Central memory CD8-positive, alpha-beta T cell (primary cell): ENCODE measurements around the gene MEGF6.
"Not testable (repeated sequence)": the region's sequence is repeated elsewhere in the genome, so short reads cannot be mapped to it uniquely, and the experiment has no call there.

Experiments
- ATAC-seq: fragments of 150-1000 bp; cut with Tn5 transposase; replicated peaks from 2 replicates; pipeline ENCODE4 v1.10.0; 2022; ENCODE audit warnings: mild to moderate bottlenecking, moderate FRiP score, moderate number of reproducible peaks; ENCODE audit not compliant: poor library complexity, severe bottlenecking; ENCODE audit errors: extremely low read depth
- DNase-seq, 2 donors: peaks; one replicate each; pipeline ENCODE4 v3.0.0; 2021; ENCODE audit warnings: low spot score in 2 of 2
- H3K27ac Mint-ChIP-seq: one replicate; pipeline ENCODE4 v1.8.0; 2022; ENCODE audit warnings: low read depth, mild to moderate bottlenecking, moderate library complexity, mixed read lengths
- H3K27me3 Mint-ChIP-seq: one replicate; pipeline ENCODE4 v1.8.0; 2022; ENCODE audit warnings: mixed read lengths
- H3K36me3 Mint-ChIP-seq: one replicate; pipeline ENCODE4 v1.8.0; 2022; ENCODE audit warnings: mild to moderate bottlenecking, moderate library complexity, mixed read lengths; ENCODE audit not compliant: insufficient read depth
- H3K4me1 Mint-ChIP-seq: one replicate; pipeline ENCODE4 v1.8.0; 2022; ENCODE audit warnings: mixed read lengths
- H3K4me3 Mint-ChIP-seq: one replicate; pipeline ENCODE4 v1.8.0; 2022; ENCODE audit warnings: mild to moderate bottlenecking, moderate library complexity, mixed read lengths
- H3K9me3 Mint-ChIP-seq: one replicate; pipeline ENCODE4 v1.8.0; 2022; ENCODE audit warnings: mixed read lengths

Gene MEGF6

GRCh38 chr1:3630914-3631313 lies 19.6 kb upstream of the MEGF6 start:
- H3K4me1 Mint-ChIP-seq = peaks cover 5% of the 10 kb centered on the region
- DNase-seq (no peak), ATAC-seq (no peak)
- H3K27ac Mint-ChIP-seq = no peak overlapping the region
- no peaks in the 10 kb centered on the region for H3K27me3 Mint-ChIP-seq
- H3K36me3 Mint-ChIP-seq = peaks cover 30% of the 10 kb centered on the region
- no peaks in the 10 kb centered on the region for H3K9me3 Mint-ChIP-seq
- H3K4me3 Mint-ChIP-seq = no peak overlapping the region

- Mint-ChIP-seq H3K4me1 (peaks cover 9% of the 10 kb centered on the region), H3K36me3 (peaks cover 31% of the 10 kb centered on the region), H3K4me3 (no peak overlapping the region), H3K27ac (peak overlapping the region; percentile 55), H3K9me3 (no peaks in the 10 kb centered on the region), H3K27me3 (no peaks in the 10 kb centered on the region)
- ATAC-seq (no peak), DNase-seq (no peak)
Observed at GRCh38 chr1:3630161-3630611, 18.9 kb upstream of the MEGF6 start.

- H3K9me3 Mint-ChIP-seq = no peaks in the 10 kb centered on the region
- DNase-seq = no peak
- H3K27ac Mint-ChIP-seq = no peak overlapping the region
- peaks cover 12% of the 10 kb centered on the region for H3K4me1 Mint-ChIP-seq
- H3K36me3 Mint-ChIP-seq = peaks cover 33% of the 10 kb centered on the region
- no peaks in the 10 kb centered on the region for H3K27me3 Mint-ChIP-seq
- ATAC-seq = no peak
- H3K4me3 Mint-ChIP-seq = no peak overlapping the region
Observed at GRCh38 chr1:3629561-3630160, 18.4 kb upstream of the MEGF6 start.

GRCh38 chr1:3628445-3628844 lies 17.1 kb upstream of the MEGF6 start:
- Mint-ChIP-seq H3K27ac (no peak overlapping the region), H3K4me1 (peaks cover 24% of the 10 kb centered on the region), H3K4me3 (no peak overlapping the region), H3K36me3 (peaks cover 35% of the 10 kb centered on the region), H3K9me3 (no peaks in the 10 kb centered on the region), H3K27me3 (no peaks in the 10 kb centered on the region)
- DNase-seq = no peak
- no peak for ATAC-seq

- Mint-ChIP-seq H3K4me1 (peaks cover 31% of the 10 kb centered on the region), H3K36me3 (peaks cover 31% of the 10 kb centered on the region)
Observed at GRCh38 chr1:3627515-3628253, 16.4 kb upstream of the MEGF6 start.

GRCh38 chr1:3626025-3626424 lies 14.7 kb upstream of the MEGF6 start:
- H3K4me1 Mint-ChIP-seq = peaks cover 44% of the 10 kb centered on the region
- peak overlapping the region; percentile 53 for H3K27ac Mint-ChIP-seq
- H3K4me3 Mint-ChIP-seq = peak overlapping the region; percentile 100
- H3K9me3 Mint-ChIP-seq = no peaks in the 10 kb centered on the region
- H3K36me3 Mint-ChIP-seq = peaks cover 31% of the 10 kb centered on the region
- ATAC-seq (no peak), DNase-seq (no peak)
- H3K27me3 Mint-ChIP-seq = no peaks in the 10 kb centered on the region

More at GRCh38 chr1:3627515-3628253, 16.4 kb upstream of the MEGF6 start:
- DNase-seq = no peak
- no peaks in the 10 kb centered on the region for H3K27me3 Mint-ChIP-seq
- H3K27ac Mint-ChIP-seq = no peak overlapping the region
- no peak overlapping the region for H3K4me3 Mint-ChIP-seq
- H3K9me3 Mint-ChIP-seq = no peaks in the 10 kb centered on the region
- ATAC-seq = no peak

GRCh38 chr1:3625151-3625907 lies 14.0 kb upstream of the MEGF6 start:
- Mint-ChIP-seq H3K27ac (peak overlapping the region; percentile 98), H3K36me3 (peaks cover 31% of the 10 kb centered on the region), H3K4me1 (peaks cover 51% of the 10 kb centered on the region), H3K27me3 (no peaks in the 10 kb centered on the region), H3K4me3 (peak overlapping the region; percentile 100), H3K9me3 (no peaks in the 10 kb centered on the region)
- DNase-seq = no peak
- ATAC-seq = peak; percentile 59

- H3K36me3 Mint-ChIP-seq = peaks cover 25% of the 10 kb centered on the region
- peak within 1 kb of the TSS; percentile 98 for H3K27ac Mint-ChIP-seq
- H3K9me3 Mint-ChIP-seq = no peaks in the 10 kb centered on the region
- H3K27me3 Mint-ChIP-seq = no peaks in the 10 kb centered on the region
- peak within 1 kb of the TSS; percentile 100 for H3K4me3 Mint-ChIP-seq
- ATAC-seq = peak; percentile 89
- peaks cover 52% of the 10 kb centered on the region for H3K4me1 Mint-ChIP-seq
- DNase-seq = peak; percentile 98
Observed at GRCh38 chr1:3624200-3625136, 13.2 kb upstream of the MEGF6 start, which contains the start of gene TPRG1L. TSS of gene TPRG1L (plus strand) at chr1:3625015. CDS start at chr1:3625073, 58 bp downstream.

- peak overlapping the region; percentile 98 for H3K27ac Mint-ChIP-seq
- peaks cover 19% of the 10 kb centered on the region for H3K36me3 Mint-ChIP-seq
- H3K27me3 Mint-ChIP-seq = no peaks in the 10 kb centered on the region
- H3K4me3 Mint-ChIP-seq = peak overlapping the region; percentile 100
- no peaks in the 10 kb centered on the region for H3K9me3 Mint-ChIP-seq
- no peak for ATAC-seq
- DNase-seq = no peak
- peaks cover 52% of the 10 kb centered on the region for H3K4me1 Mint-ChIP-seq
Observed at GRCh38 chr1:3623441-3624199, 12.3 kb upstream of the MEGF6 start.

GRCh38 chr1:3622102-3622501 lies 10.8 kb upstream of the MEGF6 start:
- H3K9me3 Mint-ChIP-seq, H3K27me3 Mint-ChIP-seq, DNase-seq, ATAC-seq: not testable (repeated sequence)
- peaks cover 16% of the 10 kb centered on the region for H3K36me3 Mint-ChIP-seq
- peak overlapping the region; percentile 98 for H3K27ac Mint-ChIP-seq
- H3K4me3 Mint-ChIP-seq = peak overlapping the region; percentile 100
- H3K4me1 Mint-ChIP-seq = peaks cover 52% of the 10 kb centered on the region

GRCh38 chr1:3621151-3621671 lies 9.9 kb upstream of the MEGF6 start:
- Mint-ChIP-seq H3K36me3 (peaks cover 12% of the 10 kb centered on the region), H3K27ac (peak overlapping the region; percentile 98), H3K4me1 (peaks cover 50% of the 10 kb centered on the region)
- not testable (repeated sequence) for H3K9me3 Mint-ChIP-seq, DNase-seq, ATAC-seq, H3K27me3 Mint-ChIP-seq, H3K4me3 Mint-ChIP-seq
